SKM-1 treated with dmso at 0.1 percent for 144 hours (cell line): ENCODE results near the gene UGT2B17.
"Not testable (repeated sequence)": the region's sequence is repeated elsewhere in the genome, so short reads cannot be mapped to it uniquely, and the experiment has no call there.

Source experiments
- DNase-seq: peaks from one replicate; lab custom pipeline; 2025; ENCODE audit not compliant: unreplicated experiment; lab: John Stamatoyannopoulos, UW

UGT2B17 gene

DNA sequence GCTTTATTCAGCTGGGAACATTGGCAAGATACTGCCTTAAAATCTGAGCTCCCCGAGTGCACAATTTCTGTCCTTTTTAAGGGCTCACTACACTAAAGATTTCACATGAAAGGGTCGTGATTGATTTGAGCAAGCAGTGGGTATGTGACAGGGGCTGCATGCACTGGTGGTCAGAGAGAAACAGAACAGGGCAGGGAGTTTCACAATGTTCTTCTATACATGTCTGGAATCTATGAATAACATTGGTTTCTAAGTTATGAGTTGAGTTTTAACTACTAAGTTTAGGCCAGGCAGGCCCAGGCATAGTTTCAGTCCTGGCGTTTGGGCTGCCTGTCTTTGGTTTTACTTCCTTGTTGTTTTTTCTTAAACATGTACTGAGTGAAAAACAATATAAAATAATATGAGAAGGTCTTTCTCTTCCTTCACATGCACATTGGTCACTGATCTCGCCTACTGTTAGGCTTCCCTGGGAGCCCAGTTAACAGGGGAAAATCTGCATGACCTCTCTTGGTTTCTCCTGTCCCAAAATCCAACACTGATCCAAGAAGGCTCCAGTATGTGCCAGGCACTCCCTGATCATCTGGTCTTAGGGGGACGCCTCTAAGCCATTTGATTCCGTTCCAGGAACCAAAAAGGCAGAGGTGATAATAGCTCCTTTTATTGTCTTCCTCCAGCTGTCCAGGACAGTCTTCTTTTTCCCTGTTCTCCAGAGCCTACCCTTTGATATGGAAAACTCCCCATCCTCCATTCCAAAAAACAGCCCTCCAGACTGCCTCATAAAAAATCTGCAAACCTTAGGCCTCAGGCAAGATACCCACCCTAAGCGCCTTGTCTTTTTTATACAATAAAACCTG lies at the start of gene UGT2B17:
TSS of gene UGT2B17 (minus strand) at position 51 of the 854 bp plus-strand sequence. CDS start 7,838 bp downstream, outside the sequence.
- DNase-seq: no peak

DNA sequence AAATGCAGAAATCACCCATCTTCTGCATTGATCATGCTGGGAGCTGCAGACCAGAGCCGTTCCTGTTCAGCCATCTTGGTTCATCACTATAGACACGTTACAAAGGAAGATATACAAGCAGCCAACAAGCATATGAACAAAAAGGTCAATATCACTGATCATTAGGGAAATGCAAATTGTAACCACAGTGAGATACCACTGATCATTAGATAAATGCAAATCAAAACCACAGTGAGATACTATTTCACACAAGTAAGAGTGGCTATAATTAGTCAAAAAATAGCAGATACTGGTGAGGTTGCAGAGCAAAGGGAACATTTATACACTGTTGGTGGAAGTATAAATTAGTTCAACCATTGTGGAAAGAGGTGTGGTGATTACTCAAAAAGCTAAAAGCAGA lies 46.6 kb upstream of the UGT2B17 start:
- DNase-seq: not testable (repeated sequence)

DNA sequence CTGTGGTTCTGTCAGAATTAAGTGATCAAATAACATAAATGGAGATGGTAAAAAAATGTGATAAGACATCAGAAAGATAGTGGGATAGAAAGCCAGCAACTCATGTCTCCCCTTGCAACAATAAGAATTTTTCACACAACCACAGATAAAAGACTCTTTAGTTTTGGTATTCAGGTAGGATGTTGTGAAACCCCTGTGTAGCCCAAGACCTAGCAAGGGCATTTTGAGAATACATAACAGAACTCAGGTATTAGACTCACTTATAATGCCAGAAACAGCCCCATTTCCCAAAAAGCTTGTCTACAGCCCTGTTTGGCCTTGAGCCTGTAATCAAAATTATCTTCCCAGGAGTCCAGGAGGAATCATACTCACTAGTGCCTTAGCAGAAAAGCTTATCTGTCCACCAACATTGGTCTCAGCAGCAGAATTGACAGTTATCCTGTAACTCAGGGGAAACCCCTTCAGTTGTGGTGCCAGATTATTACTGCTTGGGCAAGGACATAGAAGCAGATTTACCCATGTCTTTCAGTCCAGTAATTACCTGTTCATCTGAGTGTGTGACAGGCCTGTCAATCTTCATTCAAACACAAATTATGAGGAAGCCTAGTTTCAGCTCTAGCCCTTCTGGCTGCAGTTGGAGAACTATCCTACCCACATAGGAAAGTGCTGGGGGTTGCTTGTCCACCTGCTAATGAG lies 41.0 kb upstream of the UGT2B17 start:
- no peak for DNase-seq

DNA sequence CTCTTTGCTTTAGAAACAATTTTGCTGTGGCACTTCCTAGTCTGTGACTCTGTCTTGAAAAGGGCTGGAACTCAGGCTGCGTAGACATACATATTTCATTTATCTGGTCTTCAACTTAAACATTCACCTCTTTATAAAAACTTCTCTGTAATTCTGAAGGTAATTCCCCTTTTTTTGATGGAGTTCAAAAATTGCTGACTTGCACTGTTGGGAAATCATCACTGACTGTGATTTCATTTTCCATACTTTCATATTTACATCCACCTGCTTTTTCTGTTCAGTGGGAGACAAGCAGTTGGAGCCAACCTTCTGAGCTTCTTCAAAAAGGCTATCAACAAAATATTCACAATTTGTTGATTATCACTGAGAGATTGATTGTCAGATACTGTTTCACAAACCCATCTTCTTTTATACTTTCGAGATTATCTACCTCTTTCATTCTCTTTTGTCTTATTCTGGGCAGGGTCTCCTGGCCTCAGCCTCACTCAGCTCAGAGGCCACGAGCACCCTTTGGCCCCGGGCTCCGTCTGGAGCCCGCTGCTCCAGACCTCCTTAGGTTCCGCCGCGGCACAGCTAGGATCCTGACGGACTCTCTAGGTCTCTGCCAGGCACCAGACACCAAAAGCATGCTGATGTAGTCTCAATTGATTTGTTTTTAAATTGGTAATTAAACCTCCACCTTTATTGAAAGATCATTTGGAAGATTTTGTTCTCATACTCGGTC lies 39.7 kb upstream of the UGT2B17 start:
- DNase-seq: no peak

DNA sequence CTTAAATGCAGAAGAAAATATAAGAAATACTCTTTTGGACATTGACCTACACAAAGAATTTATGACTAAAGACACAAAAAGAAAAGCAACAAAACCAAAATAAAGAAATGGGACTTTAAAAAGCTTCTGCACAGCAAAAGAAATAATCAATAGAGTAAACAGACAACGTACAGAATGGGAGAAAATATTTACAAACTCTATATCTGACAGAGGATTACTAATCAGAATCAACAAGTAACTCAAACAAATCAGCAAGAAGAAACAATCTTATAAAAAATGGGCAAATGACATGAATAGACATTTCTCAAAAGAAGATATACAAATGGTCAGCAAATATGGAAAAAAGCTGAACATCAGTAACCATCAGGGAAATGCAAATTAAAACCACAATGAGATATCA lies 37.6 kb upstream of the UGT2B17 start:
- no peak for DNase-seq

DNA sequence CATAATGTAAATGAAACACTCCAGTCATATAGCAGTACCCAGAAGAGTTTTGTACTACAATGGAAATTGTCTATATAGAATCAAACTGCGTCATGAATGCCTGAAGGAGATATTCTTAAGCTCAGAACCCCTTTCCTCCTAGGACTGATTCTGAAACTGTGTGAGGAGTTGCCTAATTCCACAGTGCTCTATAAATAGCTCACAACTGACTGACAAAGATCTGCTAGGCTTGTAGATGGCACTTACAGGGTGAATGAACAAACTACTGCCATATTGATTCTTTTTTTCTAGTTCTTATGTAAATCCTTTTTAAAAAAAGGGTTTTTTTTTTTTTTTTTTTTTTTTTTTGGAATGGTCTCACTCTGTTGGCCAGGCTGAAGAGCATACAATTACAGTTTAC lies 30.1 kb upstream of the UGT2B17 start:
- no peak for DNase-seq

DNA sequence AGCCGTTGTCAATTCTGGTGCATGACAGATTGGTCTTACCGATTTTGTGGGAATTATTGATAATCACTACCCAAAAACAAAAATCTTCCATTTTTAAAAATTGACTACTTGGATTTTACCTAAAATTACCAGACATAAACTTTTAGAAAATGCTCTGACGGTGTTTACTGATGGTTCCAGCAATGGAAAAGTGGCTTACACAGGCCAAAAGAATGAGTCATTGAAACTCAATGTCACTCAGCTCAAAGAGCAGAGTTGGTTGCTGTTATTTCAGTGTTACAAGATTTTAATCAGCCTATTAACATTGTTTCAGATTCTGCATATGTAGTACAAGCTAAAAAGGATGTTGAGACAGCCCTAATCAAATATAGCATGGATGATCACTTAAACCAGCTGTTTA lies 23.0 kb upstream of the UGT2B17 start:
- no peak for DNase-seq

DNA sequence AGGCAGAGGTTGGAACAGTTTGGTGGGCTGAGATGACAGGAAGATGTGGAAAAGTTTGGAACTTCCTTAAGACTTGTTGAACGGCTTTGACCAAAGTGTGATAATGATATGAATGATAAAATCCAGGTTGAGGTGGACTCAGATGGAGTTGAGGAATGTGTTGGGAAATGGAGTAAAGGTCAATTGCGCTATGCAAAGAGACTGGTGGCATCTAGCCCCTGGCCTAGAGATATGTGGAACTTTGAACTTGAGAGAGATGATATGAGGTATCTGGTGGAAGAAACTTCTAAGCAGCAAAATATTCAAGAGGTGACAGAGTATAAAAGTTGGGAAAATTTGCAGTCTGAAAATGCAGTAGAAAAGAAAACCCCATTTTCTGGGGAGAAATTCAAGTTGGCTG lies 21.4 kb upstream of the UGT2B17 start:
- DNase-seq: no peak

DNA sequence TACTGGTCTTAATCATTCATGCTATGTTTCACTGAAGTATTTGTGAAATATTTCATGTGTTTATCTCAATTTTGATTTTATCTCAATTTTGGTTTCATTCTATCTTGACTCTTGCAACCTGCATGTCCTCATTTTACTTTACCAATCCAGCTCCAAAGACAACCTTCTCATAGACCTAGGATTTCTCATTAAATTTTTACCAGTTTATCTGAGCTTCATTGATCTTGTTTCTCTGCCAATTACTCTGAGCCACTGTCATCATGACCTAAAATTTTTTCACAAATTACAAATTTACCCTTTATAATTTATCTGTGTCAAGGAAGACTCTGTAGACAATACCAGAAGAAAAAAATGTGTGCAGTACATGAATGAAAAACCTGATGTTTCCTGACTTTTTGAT lies 18.6 kb upstream of the UGT2B17 start:
- no peak for DNase-seq

DNA sequence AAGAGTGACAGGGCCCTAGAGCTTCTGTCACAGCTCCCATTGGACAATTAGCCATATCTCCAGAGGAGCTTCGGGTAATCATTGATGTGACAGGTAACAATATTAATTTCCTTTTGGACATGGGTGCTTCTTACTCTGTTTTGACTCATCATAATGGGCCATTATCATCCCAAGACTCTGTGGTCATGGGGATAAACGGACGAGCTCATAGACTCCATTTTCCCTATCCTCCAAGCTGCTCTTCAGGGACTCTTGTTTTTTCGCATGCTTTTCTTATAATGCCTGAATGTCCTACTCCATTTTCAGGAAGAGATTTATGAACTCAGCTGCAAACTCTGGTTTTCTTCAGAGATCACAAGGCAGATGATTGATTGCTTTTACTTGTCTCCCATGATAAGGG lies 17.0 kb upstream of the UGT2B17 start:
- DNase-seq: no peak

DNA sequence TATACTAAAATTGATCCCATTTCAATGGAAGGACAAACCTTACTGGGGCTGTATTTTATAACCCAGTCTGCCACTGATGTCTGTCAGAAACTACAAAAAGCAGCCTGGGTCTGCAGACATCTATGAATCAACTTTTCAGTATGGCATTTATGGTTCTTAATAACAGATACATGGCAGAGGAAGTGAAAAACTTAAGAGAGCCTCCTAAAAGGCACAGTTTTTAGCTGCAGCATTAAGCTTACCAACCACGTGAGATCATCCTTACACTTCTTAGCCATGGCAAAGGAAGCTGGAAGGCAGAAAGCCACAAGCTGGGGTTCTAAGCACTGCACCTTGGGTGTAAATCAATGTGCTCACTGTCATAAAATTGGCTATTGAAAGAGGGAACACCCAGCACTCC lies 16.6 kb upstream of the UGT2B17 start:
- no peak for DNase-seq

DNA sequence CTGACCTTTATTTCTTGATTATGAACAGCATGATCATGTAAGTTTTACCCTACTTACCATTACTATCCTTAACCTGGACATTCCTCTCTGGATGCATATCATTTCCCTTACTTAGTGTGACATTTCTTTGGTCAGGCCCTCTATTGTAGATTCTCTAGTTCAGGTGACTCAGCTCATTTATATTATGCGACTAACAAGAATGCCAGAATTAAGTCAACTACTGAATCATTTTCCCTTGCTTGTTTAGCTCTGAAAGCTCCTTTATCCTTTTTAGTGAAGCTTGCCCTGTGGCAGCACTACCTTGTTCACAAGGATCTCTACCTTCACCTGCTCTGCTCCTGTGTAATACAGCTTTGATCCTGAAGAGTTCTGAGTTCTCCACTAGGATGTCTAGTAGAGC lies 15.1 kb upstream of the UGT2B17 start:
- DNase-seq: no peak

DNA sequence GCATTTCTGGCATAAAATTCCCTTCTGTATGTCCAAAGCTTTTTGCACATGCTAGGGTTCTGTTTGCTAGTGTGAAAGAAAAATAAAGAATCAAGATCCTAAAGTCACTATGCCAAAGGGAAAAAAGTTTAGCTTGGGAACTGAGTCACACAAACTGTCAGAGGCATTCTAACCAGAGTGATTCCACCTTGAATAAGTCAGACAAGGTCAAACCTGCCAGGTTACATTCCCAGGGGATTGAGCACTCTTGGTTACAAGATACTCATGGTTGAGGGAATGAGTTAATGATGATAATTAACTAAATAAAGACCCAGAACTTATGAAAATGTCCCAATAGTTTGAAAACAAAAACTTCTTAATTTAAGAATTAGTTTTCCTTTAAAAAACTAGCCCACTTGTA lies 13.7 kb upstream of the UGT2B17 start:
- DNase-seq: no peak

DNA sequence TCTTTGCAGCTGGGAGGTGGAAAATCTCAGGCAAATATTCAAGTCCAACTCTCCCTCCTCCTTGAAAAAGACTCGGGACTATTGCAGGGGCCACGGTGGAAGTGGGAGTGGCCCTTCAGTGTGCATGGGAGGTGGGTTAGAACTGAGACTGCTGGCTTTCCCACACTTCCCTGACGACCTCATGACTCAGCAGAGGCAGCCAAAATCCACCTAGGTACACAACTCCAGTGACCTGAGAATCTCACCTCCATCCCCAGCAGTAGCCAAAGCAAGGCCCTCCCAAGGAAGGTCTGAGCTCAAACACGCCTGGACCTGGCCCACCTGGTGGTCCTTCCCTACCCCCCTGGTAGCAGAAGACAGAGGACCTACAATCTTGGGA lies 6.2 kb upstream of the UGT2B17 start:
- DNase-seq: no peak

DNA sequence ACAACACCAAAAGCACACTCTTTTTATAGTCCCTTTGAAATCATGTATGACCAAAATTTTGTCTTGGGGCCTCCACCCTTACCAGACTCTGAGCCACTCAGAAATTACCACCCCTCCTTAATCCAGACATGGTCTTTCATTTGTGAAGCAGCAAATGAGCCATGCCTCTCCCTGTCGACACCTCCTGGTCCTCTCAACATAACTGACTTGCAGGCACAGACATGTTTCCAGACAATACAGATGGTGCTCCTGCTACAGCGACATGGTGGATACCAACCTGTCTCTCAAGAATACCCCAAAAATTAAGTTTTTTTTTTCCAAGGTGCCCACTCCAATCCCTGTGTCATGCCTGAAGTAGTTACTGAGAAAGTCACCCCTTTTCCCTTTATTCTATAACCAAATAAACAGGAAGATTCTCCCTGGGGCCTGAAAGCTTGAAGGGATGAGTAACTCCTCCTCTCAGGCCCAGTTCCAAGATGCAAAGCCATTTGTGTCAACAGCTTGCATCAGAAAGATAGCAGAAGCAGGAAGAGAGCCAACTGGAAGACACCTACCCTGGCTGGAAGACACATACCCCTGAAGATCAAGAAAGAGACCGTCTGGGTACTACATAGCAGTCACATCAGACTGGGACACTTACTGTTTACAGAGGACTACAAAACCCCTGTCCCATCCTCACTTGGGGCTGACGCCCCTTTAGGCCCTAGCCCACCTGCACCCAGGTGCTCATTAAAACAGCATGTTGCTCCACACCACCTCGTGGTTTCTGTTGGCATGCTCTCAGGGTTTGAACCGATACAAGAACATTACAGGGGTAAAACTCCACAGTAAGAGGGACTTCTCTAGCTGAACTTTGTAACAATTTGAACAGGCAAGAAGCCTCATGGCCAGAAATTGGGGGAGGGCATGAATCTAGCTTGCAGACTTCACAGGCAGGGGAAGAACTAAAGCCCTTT lies 5.5 kb upstream of the UGT2B17 start:
- DNase-seq: no peak

DNA sequence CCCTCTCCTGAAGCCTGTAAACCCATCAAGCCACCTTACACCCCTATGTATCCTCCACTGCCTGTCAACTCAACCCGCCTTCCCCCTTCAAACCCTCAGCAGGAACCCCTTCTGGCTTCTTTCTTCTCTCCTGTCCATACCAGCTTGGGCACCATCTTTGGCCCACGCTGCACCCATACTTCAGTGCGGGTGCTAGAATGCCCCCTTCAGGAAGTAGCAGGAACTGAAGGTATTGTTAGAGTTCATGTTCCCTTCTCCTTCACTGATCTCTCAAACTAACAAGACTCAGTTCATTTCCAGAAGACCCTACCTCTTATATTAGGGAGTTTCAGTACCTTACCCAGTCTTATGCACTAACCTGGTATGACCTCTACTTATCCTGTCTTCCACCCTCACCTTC lies 1.5 kb upstream of the UGT2B17 start:
- no peak for DNase-seq

DNA sequence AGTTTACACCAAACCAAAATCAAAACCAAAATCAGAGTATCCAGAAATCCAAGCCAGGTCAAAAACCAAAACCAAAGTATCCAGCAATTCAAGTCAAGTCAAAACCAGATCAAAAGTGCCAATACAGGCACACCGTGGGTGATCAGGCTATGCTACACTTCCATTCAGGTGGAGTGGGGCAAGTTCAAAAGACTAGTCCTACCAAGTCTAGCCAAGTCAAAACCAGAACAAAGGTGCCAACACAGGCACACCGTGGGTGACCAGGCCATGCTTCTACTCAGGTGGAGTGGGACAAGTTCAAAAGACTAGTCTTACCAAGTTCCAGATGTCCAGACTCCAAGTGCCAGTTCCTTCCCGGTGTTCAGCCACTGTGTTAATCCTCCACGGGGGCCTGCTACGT lies 486 bp downstream of the UGT2B17 start:
- not testable (repeated sequence) for DNase-seq

DNA sequence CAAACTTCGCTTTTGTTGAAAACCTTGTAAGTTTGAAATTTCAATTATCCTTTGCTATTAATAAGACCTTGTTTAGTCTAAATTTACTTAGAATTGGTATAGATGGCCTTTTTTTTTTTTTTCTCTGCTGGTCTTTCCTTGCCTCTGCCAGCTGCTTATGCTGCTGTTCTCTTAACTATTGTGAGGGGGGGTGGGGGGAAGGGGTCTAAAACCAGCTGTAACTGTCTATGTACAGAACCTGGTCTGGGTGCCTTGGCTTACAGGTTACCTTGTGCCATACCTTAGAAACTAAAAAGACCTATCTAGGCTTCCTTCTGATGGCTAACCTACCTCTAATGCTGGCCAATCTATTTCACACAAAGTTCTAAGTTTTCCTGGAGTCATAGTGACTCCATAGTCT lies 1.0 kb downstream of the UGT2B17 start:
- no peak for DNase-seq

DNA sequence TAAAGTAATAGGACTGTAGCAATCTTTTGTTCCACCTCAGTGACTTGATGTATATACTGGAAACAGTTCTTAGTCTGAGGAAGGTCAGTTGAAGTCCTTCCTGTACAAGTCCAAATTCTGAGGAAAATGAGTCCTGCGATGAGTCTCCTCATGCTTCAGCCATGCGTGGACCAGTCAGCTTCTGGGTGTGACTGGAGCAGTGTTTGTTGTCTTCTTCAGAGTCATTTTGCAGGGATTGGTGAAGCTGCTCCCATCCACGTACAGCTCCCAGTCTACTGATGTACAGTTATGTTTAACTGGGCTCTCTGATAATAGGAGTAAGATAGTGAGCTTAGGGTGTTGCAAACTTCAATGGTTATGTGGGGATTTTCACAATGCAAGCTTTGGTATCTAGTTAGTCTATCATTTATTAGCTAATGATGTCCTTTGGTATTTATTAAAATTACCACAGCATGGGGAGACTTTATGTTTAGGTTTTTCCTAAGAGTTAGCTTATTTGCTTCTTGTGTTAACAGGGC lies 3.4 kb downstream of the UGT2B17 start:
- DNase-seq: no peak

DNA sequence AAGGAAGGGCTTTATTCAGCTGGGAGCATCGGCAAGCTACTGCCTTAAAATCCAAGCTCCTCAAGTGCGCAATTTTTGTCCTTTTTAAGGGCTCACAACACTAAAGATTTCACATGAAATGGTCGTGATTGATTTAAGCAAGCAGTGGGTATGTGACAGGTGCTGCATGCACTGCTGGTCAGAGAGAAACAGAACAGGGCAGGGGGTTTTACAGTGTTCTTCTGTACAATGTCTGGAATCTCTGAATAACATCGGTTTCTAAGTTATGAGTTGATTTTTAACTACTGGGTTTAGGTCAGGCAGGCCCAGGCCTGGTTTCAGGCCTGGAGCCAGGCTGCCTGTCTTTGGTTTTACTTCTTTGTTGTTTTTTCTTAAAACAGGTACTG lies 6.0 kb downstream of the UGT2B17 start:
- no peak for DNase-seq
